HepG2 (cell line): ENCODE results near the gene HS3ST3B1. TPM values are rescaled to one million over a fixed set of nuclear protein-coding genes. Genes with fewer than 3 reads are reported as not detected.

Source experiments
- ATAC-seq: fragments of 200-7000 bp; cut with Tn5 transposase; 3 replicates; pipeline ENCODE4 v1.9.1; 2020; ENCODE audit warnings: mild to moderate bottlenecking, moderate library complexity
- BruUV-seq: library from RNA; stranded (reverse); fragments of 400-500 nt; replicated peaks from 2 replicates; lab custom pipeline; 2021; lab: Mats Ljungman, UMichigan
- CTCF ChIA-PET: fragments of 300-600 bp; formaldehyde crosslinking; extraction: SDS; loops from one replicate; lab custom pipeline; 2021; ENCODE audit warnings: low total read pairs, inconsistent platforms, low intra/inter-chr PET ratio; lab: Yijun Ruan, JAX
- POLR2A ChIA-PET: fragments of 350-600 bp; sonication (Branson Sonifier 250); formaldehyde crosslinking; loops from one replicate; lab custom pipeline; 2020; ENCODE audit warnings: antibody characterized with exemption, inconsistent platforms; lab: Yijun Ruan, JAX
- DNase-seq: peaks from one replicate; pipeline ENCODE4 v3.0.0-alpha.2; 2015; ENCODE audit warnings: low spot score
- FAIRE-seq: peaks from 3 replicates; lab custom pipeline; 2011; peaks lifted over from hg19 to GRCh38; lab: Jason Lieb, UNC
- H2AFZ ChIP-seq: one replicate; pipeline ENCODE4 v1.6.1; 2011; ENCODE audit warnings: low read length, inconsistent platforms
- H3K27ac ChIP-seq: fragments of 300-600 bp; 3 replicates; pipeline ENCODE4 v1.8.0; 2011; ENCODE audit warnings: mixed run types, mild to moderate bottlenecking, mixed read lengths, low read length, inconsistent platforms; ENCODE audit not compliant: insufficient read depth; ENCODE audit errors: extremely low read length
- H3K27me3 ChIP-seq, 2 experiments: fragments of 200-600 bp in 1 of 2; 2 replicates in 1 of 2; 3 replicates in 1 of 2; pipeline versions ENCODE4 v1.6.0 to v1.8.0; 2011; ENCODE audit warnings: low read length in 2 of 2, mild to moderate bottlenecking in 2 of 2, moderate library complexity in 2 of 2, inconsistent platforms in 1 of 2; ENCODE audit not compliant: insufficient read depth in 2 of 2, control insufficient read depth in 1 of 2
- H3K36me3 ChIP-seq, 2 experiments: fragments of 200-600 bp in 1 of 2; replicated peaks in 1 of 2; 2 replicates in 1 of 2; 3 replicates in 1 of 2; pipeline versions ENCODE4 v1.5.1 to v1.8.0; 2011; ENCODE audit warnings: low read length in 2 of 2, inconsistent platforms in 1 of 2; ENCODE audit not compliant: insufficient read depth in 2 of 2, control insufficient read depth in 1 of 2
- H3K4me1 ChIP-seq: 2 replicates; pipeline ENCODE4 v1.5.1; 2012; ENCODE audit warnings: low read length, inconsistent platforms; ENCODE audit not compliant: insufficient read depth
- H3K4me2 ChIP-seq: 2 replicates; pipeline ENCODE4 v1.6.0; 2011; ENCODE audit warnings: low read depth, low read length, inconsistent platforms
- H3K4me3 ChIP-seq, 3 experiments: fragments of 200-600 bp in 1 of 3; sonication (generic), shearing (Covaris generic) in 1 of 3; replicated peaks in 1 of 3; 2 replicates each; pipeline ENCODE4 v1.5.1; 2011 to 2016; ENCODE audit warnings: low read length in 3 of 3, inconsistent platforms in 2 of 3, low read depth in 2 of 3, mild to moderate bottlenecking in 2 of 3, control low read depth in 1 of 3, mixed read lengths in 1 of 3; ENCODE audit not compliant: insufficient read depth in 1 of 3
- H3K79me2 ChIP-seq: one replicate; pipeline ENCODE4 v1.6.1; 2011; ENCODE audit warnings: low read length, inconsistent platforms; ENCODE audit not compliant: insufficient read depth
- H3K9ac ChIP-seq: 2 replicates; pipeline ENCODE4 v1.6.0; 2011; ENCODE audit warnings: mild to moderate bottlenecking, low read depth, low read length, inconsistent platforms; ENCODE audit not compliant: insufficient read depth
- H3K9me3 ChIP-seq: 2 replicates; pipeline ENCODE4 v1.5.1; 2012; ENCODE audit warnings: mild to moderate bottlenecking, low read length
- H4K20me1 ChIP-seq: 2 replicates; pipeline ENCODE4 v1.6.0; 2011; ENCODE audit warnings: inconsistent platforms, mild to moderate bottlenecking, low read length, moderate library complexity; ENCODE audit not compliant: insufficient read depth
- CBX1 ChIP-seq: IDR thresholded peaks from one replicate; pipeline ENCODE4 v1.6.1; 2016; ENCODE audit warnings: antibody characterized with exemption, low read depth
- DR1 ChIP-seq: sonication (generic); formaldehyde crosslinking; IDR thresholded peaks from 2 replicates; pipeline ENCODE4 v1.8.0; 2021; ENCODE audit warnings: mild to moderate bottlenecking, missing genetic modification reagents, inconsistent platforms
- KDM2A ChIP-seq: sonication (generic); formaldehyde crosslinking; IDR thresholded peaks from 2 replicates; pipeline ENCODE4 v1.4.0; 2020; ENCODE audit warnings: low read depth, missing genetic modification reagents, borderline replicate concordance
- POLR2A ChIP-seq, 2 experiments: IDR thresholded peaks; 2 replicates each; pipeline ENCODE4 v1.6.1; 2011; ENCODE audit warnings: low read depth in 2 of 2, low read length in 2 of 2, mild to moderate bottlenecking in 1 of 2, moderate library complexity in 1 of 2; ENCODE audit not compliant: insufficient read depth in 1 of 2
- RBFOX2 ChIP-seq: fragments of 200-400 bp; formaldehyde crosslinking; IDR thresholded peaks from 2 replicates; pipeline ENCODE4 v1.6.1; 2017; ENCODE audit warnings: low read depth, mild to moderate bottlenecking, low read length
- TAF15 ChIP-seq: fragments of 200-400 bp; formaldehyde crosslinking; IDR thresholded peaks from one replicate; pipeline ENCODE4 v1.6.1; 2018; ENCODE audit warnings: mild to moderate bottlenecking, low read depth, low read length; ENCODE audit not compliant: poor library complexity, severe bottlenecking
- ZFP36L2 ChIP-seq: sonication (generic); formaldehyde crosslinking; IDR thresholded peaks from 2 replicates; pipeline ENCODE4 v1.4.0; 2020; ENCODE audit warnings: missing genetic modification reagents
- ZNF251 ChIP-seq: sonication (generic); formaldehyde crosslinking; IDR thresholded peaks from 2 replicates; pipeline ENCODE4 v1.9.0; 2021; ENCODE audit warnings: mild to moderate bottlenecking, missing genetic modification reagents
- ZNF546 ChIP-seq: sonication (generic); formaldehyde crosslinking; conservative IDR thresholded peaks from 2 replicates; pipeline ENCODE4 v1.8.1; 2023; ENCODE audit warnings: mild to moderate bottlenecking, missing genetic modification reagents
- ZNF883 ChIP-seq: sonication (generic); formaldehyde crosslinking; IDR thresholded peaks from 2 replicates; pipeline ENCODE4 v1.5.1; 2020; ENCODE audit warnings: mild to moderate bottlenecking, missing genetic modification reagents; ENCODE audit errors: not compliant biosample characterization
- WGBS: methylation state at CpG from one replicate; pipeline ENCODE4 v1.1.6; 2017; ENCODE audit warnings: low lambda C conversion rate; 5-methylcytosine and 5-hydroxymethylcytosine counted together
- in situ Hi-C: cut with HindIII; loops from 2 replicates; pipeline ENCODE4 v1.10.0; 2017; ENCODE audit warnings: low pct_unique_long_range_greater_than_20kb; ENCODE audit not compliant: extremely low pct_ligation_motif_present
- intact Hi-C: fragments of 100-400 bp; cut with micrococcal nuclease; formaldehyde crosslinking; loops from one replicate; pipeline ENCODE4 v1.10.0; 2022; ENCODE audit not compliant: unreplicated experiment
- polyA plus RNA-seq, 8 experiments: library from polyadenylated mRNA; depleted of rRNA in 3 of 8; stranded (reverse) in 7 of 8; unstranded in 1 of 8; fragments of >200 nt; fragmentation: Illumina TruSeq in 4 of 8; extraction: Trizol in 4 of 8; gene quantifications; 2 replicates each; pipeline versions ENCODE4 v1.2.1 to v1.2.3, GENCODE V29; 2011 to 2016; ENCODE audit warnings: low read depth in 4 of 8, missing spikeins in 1 of 8, mixed read lengths in 1 of 8; ENCODE audit not compliant: insufficient read depth in 1 of 8
- total RNA-seq, 5 experiments: library from RNA; depleted of rRNA; stranded (reverse); fragments of >200 nt; fragmentation: Illumina TruSeq; extraction: Trizol; gene quantifications; 2 replicates each; pipeline ENCODE4 v1.2.3, GENCODE V29; 2016; ENCODE audit warnings: low read depth in 1 of 5
- TF ChIP-seq, protein P1 (sequence below): fragments of 450-650 bp; IDR thresholded peaks from 2 replicates; pipeline ENCODE4 v1.6.1; 2017; ENCODE audit warnings: mild to moderate bottlenecking
- TF ChIP-seq, protein P2 (sequence below): sonication (generic); formaldehyde crosslinking; IDR thresholded peaks from 2 replicates; pipeline ENCODE4 v1.5.0; 2020; ENCODE audit warnings: missing genetic modification reagents, mild to moderate bottlenecking, borderline replicate concordance

Gene HS3ST3B1
- total and polyA plus RNA-seq, 2 of the 13 experiments (the other 11 are each of a cell fraction or from before 2014, with no cell fraction given) = 15.7 to 39.5 TPM

DNA sequence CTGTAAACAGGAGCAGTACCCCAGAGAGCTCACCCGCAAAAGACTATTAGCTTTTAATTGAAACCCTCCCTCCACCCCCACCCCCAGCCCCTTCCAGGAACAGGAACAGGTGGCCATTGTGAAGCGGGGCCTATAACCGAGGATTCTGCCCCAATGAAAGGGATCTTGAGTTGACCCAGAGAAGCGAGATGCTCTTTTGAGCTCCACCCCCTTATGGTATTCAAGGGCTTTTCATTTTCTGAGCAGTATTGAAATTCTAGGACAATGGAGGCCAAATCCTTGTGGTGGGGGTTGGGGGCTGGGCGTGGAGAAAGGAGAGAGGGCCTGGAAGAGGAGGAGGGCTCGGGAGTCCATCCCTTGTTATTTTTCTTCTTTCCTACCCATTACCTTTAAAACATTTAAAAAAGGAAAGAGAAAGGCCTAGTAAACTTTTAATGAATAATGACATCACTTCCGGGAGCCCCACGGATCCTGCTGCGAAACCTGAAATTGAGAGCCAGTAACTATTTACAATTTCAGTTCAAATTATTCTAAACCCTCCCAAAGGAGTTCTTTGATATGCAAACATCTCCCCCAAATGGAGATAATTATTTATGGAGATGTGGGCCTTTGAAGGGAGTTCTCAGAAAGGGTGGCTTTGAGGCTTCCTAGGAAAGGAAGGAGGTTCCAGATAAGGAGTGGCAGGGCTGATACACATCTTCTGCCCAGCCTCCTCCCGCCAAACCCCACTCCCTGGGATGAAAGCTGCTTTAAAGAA, 30.5 kb downstream of the HS3ST3B1 start:
- Histone ChIP-seq H3K4me3 (no peak overlapping the region), H3K9ac (no peak overlapping the region), H4K20me1 (peaks cover 22% of the 10 kb centered on the region), H3K79me2 (peaks cover 96% of the 10 kb centered on the region), H3K27ac (peak overlapping the region; percentile 71), H3K9me3 (no peaks in the 10 kb centered on the region), H2AFZ (no peak overlapping the region), H3K4me2 (no peak overlapping the region), H3K4me1 (peaks cover 90% of the 10 kb centered on the region), H3K27me3 (no peaks in the 10 kb centered on the region), H3K36me3 (peaks cover 0 to 20% of the 10 kb centered on the region in 2 experiments; a peak in 3 of 5 replicates)
- intact Hi-C loops (no loop called here), in situ Hi-C loops (no loop called here)
- FAIRE-seq (no peak), DNase-seq (no peak), ATAC-seq (no peak)
- BruUV-seq = no TSS peak
- CTCF ChIA-PET = no interaction called here
- POLR2A ChIA-PET = interaction anchor here (0.6 to 2.0 kb wide), 6 partner anchors 16 to 48 kb away, joined by 3 to 30 read pairs (median 4); partner anchors contain the start of gene HS3ST3B1
- TF ChIP-seq CBX1 (no peak), POLR2A (IDR thresholded peaks at IDR 0.05; ENCODE audit: insufficient read depth in 1 of 2, low read depth in 2 of 2, low read length in 2 of 2) (no peak), TAF15 (no peak), KDM2A (CRISPR knock-in tag) (no peak), RBFOX2 (no peak), ZNF883 (CRISPR knock-in tag) (no peak), ZFP36L2 (CRISPR knock-in tag) (no peak), DR1 (CRISPR knock-in tag) (no peak), ZNF546 (CRISPR knock-in tag) (no peak), ZNF251 (no peak)
- TF ChIP-seq, protein P1, sequence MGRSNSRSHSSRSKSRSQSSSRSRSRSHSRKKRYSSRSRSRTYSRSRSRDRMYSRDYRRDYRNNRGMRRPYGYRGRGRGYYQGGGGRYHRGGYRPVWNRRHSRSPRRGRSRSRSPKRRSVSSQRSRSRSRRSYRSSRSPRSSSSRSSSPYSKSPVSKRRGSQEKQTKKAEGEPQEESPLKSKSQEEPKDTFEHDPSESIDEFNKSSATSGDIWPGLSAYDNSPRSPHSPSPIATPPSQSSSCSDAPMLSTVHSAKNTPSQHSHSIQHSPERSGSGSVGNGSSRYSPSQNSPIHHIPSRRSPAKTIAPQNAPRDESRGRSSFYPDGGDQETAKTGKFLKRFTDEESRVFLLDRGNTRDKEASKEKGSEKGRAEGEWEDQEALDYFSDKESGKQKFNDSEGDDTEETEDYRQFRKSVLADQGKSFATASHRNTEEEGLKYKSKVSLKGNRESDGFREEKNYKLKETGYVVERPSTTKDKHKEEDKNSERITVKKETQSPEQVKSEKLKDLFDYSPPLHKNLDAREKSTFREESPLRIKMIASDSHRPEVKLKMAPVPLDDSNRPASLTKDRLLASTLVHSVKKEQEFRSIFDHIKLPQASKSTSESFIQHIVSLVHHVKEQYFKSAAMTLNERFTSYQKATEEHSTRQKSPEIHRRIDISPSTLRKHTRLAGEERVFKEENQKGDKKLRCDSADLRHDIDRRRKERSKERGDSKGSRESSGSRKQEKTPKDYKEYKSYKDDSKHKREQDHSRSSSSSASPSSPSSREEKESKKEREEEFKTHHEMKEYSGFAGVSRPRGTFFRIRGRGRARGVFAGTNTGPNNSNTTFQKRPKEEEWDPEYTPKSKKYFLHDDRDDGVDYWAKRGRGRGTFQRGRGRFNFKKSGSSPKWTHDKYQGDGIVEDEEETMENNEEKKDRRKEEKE = no peak
- TF ChIP-seq, protein P2, sequence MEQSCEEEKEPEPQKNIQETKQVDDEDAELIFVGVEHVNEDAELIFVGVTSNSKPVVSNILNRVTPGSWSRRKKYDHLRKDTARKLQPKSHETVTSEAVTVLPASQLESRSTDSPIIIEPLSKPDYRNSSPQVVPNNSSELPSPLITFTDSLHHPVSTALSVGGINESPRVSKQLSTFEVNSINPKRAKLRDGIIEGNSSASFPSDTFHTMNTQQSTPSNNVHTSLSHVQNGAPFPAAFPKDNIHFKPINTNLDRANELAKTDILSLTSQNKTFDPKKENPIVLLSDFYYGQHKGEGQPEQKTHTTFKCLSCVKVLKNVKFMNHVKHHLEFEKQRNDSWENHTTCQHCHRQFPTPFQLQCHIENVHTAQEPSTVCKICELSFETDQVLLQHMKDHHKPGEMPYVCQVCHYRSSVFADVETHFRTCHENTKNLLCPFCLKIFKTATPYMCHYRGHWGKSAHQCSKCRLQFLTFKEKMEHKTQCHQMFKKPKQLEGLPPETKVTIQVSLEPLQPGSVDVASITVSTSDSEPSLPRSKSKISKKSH = no peak
- 88% methylated on average over 10 of the region's 10 CpGs for WGBS
